ENCODE measurements around the gene CELF4.

DNA sequence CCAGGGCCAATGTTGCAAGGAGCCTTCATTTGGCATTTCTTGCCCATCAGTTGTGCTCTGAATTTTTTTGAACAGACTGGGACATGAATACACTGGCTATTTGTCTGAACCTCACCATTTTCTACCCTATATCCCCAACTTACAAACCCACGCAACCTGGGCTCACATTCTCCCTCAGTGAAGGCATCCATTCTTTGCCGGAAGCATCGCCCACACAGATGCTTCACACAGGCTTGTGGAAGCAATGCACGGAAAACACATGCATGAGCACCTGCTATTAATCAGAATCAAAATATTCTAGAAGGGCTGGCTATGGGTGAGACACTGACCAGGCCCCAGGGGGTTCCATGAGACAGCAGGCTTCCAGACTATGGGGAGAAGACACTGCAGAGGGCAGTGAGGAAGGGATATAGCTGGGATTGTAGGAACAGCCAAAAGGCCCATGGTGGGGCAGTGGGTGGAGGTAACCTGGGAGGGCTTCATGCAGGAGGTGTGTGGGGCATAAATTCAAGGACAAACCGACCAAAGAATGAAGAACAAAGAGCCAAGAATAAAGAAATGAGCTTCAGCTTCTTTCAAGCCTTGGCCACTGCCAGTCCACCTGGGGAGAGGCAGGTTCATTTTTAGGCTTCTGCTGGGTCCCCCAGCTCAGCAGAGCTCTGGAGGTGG lies 261.5 kb downstream of the CELF4 start:
- TF ChIP-seq CTCF (IDR thresholded peaks at IDR 0.05) (no peak), POLR2A (IDR thresholded peaks at IDR 0.05) (no peak), EP300 (IDR thresholded peaks at IDR 0.05) (no peak), POLR2AphosphoS5 (IDR thresholded peaks at IDR 0.05) (no peak)
